Fibroblast of skin of scalp (primary cell): ENCODE results near the gene UXS1. TPM values are rescaled to one million over a fixed set of nuclear protein-coding genes. Genes with fewer than 3 reads are reported as not detected.
"Not testable (repeated sequence)": the region's sequence is repeated elsewhere in the genome, so short reads cannot be mapped to it uniquely, and the experiment has no call there.

Experiments used
- DNase-seq: peaks from one replicate; pipeline ENCODE4 v3.0.0-alpha.2; 2013
- polyA plus RNA-seq, 2 experiments: library from polyadenylated mRNA; unstranded; fragments of 120-200 nt; gene quantifications; one replicate each; pipeline ENCODE4 v1.2.1, GENCODE V29; 2013; ENCODE audit not compliant: insufficient read length in 2 of 2

Gene UXS1
- 25.8 TPM for polyA plus RNA-seq (2013, experiment 1 of 2; ENCODE audit: insufficient read length)
- 25.4 TPM for polyA plus RNA-seq (2013, experiment 2 of 2; ENCODE audit: insufficient read length)

DNA sequence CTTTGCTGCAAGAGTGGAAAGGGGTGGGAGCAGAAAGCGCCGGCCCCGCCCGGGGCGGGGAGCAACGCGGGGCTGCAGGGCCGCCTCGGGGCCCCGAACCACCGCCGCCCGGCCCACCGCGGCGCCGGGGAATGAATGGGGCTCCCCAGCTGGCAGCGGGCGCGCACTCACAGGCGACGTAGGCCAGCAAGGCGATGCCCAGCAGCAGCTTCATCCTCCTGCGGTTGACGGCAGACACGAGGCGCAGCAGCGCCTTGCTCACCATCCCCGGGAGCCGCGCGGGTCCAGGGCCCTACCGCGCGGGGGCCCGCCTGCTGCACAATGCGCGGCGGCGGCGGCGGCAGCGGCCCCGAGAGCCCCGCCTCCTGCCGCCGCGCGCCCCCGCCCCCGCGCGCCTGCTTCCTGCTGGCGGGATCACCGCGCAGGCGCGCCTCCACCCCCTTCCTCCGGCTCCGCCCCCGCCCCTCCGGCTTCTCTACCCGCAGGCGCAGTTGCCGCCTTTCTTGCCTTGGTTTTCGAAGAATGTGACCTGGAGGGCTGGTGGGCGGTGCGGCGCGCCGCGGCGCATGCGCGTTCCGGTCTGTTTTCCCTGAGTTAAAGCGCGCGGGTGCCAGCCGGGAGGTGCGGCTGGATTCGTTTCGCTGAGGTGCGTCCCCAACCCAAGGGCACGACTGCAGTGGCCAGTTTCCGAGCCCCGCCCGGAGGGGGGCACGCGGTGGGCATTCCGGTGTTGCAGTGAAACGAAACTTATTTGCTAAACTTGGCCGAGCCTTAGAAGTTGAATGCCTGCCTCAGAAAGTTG lies at the start of gene UXS1:
TSS of gene UXS1 (minus strand) at position 325 of the 802 bp plus-strand sequence. CDS start at position 265, 60 bp downstream.
- peak; percentile 98 for DNase-seq

DNA sequence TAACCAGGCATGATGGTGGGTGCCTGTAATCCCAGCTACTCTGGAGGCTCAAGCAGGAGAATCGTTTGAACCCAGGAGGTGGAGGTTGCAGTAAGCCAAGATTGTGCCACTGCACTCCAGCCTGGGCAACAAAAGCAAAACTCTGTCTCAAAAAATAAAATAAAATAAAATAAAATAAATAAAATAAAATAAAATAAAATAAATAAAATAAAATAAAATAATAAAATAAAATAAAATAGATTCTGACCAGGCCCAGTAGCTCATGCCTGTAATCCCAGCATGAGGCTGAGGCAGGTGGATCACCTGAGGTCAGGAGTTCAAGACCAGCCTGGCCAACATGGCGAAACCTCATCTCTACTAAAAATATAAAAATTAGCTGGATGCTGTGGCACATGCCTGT lies 45.4 kb upstream of the UXS1 start:
- DNase-seq = not testable (repeated sequence)

DNA sequence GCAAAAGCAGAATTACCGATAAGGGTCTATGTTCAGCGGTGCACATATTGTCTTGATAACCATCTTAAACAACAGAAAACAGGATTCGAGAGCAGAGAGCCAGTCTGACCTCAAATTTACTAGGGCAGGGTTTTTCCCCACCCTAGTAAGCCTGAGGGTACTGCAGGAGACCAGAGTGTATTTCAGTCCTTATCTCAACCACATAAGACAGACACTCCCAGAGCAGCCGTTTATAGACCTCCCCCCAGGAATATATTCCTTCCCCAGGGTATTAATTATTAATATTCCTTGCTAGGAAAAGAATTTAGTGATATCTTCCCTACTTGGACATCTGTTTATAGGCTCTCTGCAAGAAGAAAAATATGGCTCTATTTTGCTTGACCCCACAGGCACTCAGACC lies 41.3 kb upstream of the UXS1 start:
- not testable (repeated sequence) for DNase-seq

DNA sequence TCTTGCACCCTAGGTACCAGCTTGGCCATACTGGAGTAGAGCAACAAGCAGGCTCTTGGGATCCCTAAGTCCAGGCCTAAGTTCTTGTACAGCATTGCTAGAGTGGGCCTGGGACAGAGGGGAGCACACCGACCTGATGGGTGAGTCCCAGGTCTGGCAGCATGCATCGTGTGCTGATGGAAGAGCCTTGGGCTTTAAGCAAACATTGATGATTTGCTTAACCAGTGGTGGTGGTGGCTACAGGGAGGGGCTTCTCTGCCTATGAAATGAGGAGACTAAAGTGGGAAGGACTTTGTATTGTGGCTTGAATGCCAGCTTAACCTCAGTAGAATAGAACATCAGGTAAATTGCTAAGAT lies 39.2 kb upstream of the UXS1 start:
- DNase-seq = no peak

DNA sequence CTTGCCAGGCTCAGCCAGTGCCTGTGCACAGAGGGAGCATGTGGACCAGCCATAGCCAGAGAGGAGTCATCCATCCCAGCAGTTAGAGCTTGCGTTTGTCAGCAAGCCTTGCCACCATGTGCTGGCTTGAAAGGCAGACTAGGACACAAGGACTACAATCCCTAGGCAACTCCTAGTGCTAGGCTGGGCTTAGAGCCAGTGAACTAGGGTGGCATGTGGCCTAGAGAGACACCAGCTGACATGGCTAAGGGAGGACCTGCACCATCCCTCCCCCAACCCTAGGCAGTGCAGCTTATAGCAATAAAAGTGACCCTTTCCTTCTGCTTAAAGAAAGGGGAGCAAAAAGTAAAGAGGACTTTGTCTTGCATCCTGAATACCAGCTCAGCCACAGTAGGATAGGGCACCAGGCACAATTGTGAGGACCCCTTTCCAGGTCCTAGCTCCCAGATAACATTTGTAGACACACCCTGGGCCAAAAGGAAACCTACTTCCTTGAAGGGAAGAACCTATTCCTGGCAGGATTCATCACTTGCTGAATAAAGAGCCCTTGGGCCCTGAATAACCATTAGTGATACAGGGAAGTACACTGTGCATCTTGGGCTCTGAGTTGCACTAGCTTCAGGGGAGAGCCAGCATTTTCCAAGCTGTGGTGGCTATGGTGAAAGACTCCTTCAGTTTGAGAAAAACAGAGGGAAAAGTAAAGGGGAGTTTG lies 38.7 kb upstream of the UXS1 start:
- DNase-seq = no peak

DNA sequence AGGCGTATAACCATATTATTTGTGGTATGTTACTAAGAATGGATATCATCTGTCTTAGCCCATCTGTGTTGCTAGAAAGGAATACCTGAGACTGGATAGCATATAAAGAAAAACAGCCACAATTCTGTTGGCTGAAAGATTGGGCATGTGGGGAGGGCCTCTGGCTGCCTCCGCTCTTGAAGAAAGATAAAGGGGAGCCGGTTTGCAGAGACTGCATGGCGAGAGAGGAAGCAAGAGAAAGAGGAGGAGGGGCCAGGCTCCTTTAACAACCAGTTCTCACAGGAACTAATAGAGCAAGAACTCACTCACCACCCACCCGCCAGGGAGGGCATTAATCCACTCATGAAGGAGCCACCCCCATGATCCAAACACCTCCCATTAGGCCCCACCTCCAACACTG lies 29.2 kb upstream of the UXS1 start:
- DNase-seq = no peak

DNA sequence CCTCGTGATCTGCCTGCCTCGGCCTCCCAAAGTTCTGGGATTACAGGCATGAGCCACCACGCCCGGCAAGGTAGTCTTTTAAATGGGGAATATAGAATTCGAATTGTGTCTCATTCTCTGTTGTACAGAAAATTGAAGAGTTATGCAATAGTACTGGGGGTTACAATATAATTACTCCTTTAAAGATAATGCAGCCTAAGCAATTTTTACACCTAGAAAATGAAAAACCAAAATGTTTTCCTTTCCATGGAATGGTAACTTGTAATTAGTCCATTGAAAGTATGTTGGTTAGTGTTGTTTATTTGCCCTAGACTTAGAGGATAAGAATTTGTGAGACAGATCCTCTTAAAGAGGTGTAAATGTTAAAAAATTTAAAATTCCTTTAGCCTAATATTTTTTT lies 28.0 kb upstream of the UXS1 start:
- DNase-seq = not testable (repeated sequence)

DNA sequence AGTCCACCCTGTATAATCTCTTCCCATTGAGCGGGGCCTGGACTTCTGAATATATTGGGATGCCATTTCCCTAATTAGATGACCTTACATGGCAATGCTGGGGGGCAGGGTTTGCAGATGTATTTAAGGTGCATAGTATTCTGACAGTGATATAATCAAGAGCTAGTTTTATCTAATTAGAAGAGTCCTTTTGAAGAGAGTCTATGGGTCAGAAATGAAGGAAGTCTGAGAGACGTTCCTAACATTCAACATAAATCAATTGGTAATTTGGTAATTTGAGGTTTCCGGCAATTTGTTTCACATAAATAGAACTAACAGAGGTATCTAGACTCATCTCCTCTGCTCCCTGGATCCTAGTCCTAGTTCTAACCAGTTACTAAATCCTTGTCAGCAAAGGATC lies 25.7 kb upstream of the UXS1 start:
- no peak for DNase-seq

DNA sequence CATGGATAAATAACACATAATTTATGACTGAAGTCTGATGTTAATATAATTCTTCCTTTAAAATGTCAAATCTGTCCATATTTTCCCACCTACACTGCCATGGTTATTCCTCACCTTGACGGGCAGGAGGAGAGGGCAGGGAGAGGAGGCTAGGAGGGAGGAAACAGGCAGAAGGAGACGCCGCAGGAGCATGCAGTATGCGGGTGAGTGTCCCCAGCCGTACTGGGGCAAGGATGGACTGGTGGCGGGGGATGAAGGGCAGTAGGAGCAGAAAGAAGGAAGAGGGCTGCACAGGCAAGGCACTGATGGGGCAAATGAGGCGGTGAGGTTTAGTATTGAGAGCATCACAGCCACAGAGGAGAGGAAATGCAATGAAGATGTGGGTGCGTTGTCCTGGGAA lies 25.1 kb upstream of the UXS1 start:
- DNase-seq = not testable (repeated sequence)

DNA sequence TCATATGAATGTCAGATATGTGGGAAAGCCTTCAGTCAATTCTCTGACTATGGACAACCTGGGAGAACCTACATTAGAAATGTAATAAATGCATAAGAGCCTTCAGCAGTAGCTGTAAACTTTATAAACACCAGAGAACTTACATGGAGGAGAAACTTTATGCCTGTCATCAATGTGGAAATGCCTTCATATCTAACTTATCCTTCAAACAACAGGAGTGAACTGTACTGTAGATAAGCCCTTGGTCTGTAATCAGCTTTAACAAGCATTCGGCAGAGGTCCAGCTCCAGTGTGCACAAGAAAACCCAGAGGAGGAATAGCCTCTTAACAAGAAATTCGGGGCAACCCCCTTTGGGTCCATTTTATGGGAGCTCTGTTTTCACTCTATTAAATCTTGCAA lies 14.8 kb upstream of the UXS1 start:
- no peak for DNase-seq

DNA sequence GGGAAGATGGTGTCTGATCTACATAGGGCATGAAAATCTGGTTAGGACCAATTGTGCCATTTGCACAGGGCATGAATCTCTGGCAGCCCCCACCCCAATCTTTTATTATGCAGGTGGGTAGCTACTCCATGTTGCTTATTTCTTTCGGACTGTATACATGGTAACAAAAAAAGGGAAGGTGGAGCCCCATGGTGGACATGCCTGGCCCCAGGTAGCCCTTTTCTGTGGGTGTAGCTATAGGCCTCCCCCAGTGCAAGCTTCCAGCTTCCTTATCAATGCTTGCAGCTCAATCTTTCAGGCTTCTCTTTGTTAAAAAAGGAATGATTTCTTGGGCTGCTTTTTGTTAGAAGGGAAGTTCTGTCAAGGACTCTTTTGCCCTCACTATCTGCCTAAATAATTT lies 14.3 kb upstream of the UXS1 start:
- DNase-seq = no peak

DNA sequence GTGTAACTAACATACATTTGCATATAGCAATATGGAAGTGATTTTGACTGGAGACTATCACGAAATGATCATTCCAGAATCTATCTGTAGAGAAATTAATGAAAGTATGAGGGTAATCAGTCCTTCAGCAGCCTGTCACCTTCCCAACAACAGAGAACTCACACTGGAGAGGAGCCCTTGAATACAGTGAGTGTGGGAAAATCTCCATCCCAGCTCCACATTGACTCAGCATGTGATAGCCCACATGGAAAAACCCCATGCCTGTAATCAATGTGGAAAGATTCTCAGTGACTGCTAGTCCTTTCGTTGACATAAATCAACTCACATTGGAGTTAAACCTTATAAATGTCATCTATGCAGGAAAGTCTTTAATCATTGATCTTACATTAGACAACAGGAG lies 13.1 kb upstream of the UXS1 start:
- DNase-seq = no peak

DNA sequence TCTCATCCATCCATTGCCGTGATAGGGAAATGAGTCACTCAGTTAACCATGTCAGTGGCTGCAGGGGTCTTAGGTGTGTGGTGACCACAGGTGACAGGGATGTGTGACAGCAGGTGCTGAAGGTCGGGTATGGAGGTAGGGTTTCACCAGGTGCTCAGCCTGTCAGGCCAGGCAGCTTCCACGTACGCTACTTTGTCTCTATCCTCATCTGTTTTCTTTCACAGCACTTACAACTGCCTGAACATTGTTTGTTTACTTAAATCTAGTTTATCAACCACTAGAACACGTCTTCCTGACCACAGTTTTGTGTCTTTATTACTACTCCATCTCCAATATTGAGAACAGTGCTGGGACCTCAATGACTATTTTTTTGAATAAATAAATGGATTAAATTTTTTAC lies 11.4 kb upstream of the UXS1 start:
- no peak for DNase-seq

DNA sequence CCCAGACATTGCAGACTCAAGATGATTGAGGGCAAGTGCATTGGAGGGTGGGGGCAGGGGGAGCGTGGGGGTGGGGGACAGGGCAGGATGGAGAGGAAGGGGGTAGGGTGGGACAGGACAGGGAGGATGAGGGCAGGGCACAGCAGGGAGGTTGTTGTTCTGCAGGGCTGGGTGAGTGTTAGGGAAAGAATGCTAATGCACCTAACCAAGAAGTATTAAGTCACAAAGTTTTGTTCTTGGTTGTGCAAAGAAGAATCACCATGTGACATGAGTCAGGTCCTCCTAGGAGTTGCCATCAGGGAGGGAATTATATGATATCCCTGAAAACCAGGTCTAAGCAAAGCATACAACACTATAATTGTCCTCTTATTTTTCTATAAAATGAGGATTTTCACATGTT lies 10.4 kb upstream of the UXS1 start:
- not testable (repeated sequence) for DNase-seq

DNA sequence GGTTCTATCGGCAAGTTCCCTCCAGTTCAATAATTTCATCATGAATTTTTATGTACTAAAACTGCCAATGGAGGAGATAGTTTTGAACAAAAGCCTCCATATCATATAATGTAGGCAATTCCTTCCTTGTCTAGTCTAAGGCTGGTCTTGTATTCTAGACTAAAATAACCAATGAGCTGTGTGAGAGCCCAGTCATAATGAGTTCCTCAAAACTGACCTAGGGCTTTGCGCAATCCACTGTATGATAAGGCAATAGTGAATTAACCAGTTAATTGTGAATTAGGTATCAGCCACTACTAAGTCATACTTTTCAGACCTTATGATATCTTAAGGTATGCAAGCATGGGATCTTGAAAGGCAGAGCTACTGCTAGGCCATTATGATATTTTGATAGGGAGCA lies 7.6 kb upstream of the UXS1 start:
- no peak for DNase-seq

DNA sequence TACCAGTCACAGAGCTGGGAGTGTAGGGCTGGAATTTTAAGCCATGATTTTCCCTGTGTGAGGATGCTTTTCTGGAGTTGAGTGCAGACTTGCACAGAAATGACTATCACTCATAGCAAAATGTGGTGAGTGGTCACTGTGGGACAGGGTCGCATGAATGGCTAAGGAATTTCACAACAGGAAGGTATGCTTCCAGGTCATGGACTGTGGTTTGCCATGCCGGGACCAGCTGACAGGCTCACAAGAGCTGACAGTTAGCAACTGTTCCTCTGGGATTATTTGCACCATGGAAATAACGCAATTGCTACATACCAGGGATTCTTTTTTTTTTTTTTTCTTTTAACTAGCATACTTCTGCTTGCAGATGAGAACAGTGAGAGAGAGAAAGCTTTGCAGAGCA lies 3.8 kb upstream of the UXS1 start:
- peak; percentile 97 for DNase-seq

DNA sequence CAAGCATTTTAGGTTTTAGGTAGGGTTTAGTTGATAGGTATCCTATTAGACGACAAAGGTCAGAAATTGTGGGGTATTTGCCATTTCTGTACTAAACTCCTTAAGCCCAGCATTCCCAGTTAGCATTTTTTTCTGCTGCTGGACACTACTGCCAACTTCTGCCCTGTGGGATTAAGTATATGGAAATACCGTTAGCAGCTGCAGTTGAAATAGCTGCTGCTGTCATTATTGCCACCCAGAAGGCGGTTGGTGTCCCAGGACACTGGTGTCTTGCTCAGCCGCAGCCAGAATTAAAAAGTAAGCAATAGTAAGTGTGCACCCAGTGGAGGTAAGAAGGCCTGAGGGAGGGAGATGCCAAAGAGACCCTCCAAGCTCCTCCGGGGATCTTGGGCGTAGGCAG lies 1.9 kb upstream of the UXS1 start:
- DNase-seq = no peak

DNA sequence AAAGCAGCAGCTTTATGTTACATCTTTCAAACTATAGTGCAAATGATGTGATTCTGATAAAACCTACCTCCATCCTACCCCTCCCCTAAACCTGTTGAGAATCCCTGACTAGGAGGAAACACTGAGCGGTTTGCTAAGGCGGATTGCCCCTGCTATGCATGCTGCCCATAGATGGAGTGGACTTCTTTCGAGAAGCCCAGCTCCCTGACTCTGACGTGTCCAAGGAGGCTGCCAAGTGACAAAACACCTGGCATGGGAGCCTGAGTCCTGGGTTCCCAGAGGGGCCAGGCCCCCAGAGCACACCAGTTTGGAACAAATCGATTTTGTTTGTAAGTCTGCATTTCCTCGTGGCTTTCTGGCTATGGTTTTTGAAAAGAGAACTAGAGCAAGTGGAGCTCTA lies 1.4 kb upstream of the UXS1 start:
- no peak for DNase-seq

DNA sequence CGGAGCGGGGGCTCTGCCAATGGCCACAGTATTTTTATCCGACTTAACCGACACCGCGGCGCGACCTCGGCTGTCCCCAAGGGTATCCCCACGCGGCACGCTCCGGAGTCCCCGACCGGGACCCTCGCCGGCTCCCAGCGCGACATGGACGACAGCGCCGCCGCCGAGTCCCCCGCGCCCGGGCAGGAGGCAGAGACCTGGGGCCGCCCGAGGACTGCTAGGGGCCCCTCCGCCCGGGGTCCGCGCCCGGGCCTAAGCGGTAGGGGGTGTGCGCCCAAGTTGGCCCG lies 468 bp downstream of the UXS1 start:
- no peak for DNase-seq

DNA sequence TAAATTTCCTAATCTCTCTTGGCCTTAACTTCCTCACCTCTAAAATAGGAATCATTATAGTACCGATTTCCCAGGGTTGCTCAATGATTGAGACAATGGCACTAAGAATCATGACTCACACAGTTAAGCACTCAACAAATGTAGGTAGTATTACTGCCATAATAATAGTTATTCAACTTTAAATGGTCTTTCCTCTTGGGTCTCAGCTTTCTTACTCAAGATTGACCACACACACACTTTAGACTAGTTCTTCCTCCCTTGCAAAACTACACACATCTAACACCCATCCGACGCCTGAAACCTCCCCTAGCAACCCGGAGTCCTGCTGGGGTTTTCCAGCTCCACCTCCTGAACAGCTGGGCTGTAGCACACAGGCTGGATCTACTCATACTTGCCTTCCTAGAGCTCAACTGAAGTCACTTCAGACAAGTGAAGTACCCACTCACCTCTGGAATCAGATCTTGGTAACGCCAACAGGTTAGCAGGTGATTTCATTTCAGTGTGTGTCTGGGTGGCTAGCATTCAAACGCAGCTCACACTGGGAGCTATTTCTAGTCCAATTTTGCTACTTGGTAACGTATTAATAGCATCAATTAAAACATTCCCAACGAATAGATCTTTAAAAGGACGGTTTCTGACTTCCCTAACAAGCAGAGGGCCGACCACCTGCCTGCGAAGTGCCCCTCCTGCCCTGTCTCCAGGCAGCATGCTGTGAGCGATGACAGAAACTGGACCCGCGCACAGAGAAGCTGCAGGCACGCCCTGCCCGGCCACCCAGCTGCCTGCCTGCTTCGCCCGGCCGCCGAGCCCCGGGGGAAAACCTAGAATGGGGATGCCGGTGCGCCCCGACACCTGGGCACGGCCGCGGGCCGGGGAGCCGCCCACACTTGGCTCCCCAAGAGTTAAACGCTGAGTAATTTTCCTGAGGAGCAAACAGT lies 1.1 kb downstream of the UXS1 start:
- DNase-seq = peak; percentile 74

DNA sequence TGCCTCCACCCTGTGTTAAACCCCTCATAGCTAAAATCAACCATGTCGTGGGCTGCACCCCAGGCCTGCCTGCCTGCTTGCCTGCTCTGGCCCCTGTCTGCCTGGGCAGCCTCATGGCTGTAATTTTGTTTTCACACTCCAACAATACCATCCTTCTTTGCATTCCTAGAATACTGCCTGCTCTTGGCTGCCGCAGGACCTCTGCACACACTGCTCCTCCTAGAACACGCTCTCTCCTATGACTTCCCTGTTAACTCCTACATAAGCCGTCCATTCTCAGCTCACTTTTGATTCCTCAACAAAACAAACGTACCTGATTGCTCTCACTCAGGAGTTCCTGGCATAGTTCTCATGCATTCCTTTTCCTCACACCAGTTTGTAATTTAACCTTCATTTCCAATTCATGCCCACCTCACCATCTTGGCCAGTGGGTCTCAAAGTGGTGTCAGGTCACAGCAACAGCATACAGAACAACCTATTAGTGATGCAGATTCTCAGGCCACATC lies 2.5 kb downstream of the UXS1 start:
- no peak for DNase-seq

DNA sequence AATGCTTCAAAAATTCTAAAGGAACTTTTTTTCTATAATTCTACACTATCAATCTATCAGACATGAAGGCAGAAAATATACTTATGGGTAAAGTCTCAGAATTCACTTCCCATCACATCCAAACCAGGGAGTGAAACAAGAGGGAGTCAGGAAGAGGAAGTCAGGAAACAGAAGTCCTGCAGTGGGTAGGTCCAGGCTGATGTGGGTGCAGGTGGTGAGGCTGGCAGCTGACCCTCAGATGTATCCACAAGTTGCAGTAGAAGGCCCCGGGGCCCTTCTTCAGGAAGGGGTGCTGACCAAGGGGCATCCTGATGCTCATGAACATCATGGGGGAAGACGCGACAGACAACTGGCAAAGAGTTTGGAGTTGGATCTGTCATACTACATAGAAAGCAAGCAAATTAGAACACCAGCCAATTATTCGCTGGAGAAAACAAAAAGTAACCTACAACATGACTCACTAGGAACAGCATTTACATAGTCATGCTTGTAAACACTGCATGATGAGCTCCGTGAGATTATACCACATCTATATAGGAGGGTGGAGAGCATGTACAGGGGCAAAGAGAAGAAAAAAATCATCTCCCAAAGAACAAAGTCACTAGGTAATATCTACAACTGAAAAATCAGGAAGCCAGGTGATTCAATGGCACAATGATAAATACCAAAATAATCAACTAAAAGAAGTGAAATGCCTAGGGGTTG lies 4.2 kb downstream of the UXS1 start:
- no peak for DNase-seq
